GM12892 (cell line): ENCODE data around the gene RANBP9.

ENCODE experiments used
- POLR2A ChIP-seq: IDR thresholded peaks from 2 replicates; pipeline ENCODE4 v1.6.1; 2011; ENCODE audit warnings: low read depth, low read length, control low read depth
- TAF1 ChIP-seq: IDR thresholded peaks from 2 replicates; pipeline ENCODE4 v1.6.1; 2011; ENCODE audit warnings: low read depth, mild to moderate bottlenecking, control low read depth, low read length, borderline replicate concordance

- no peak for TF ChIP-seq POLR2A
- no peak for TF ChIP-seq TAF1
These were observed 133.7 kb downstream of the RANBP9 start for GRCh38 chr6:13577926-13578325.
